ENCODE data around the gene BCL2.
A peak's percentile ranks its signal among the peaks of the same experiment; 100 is the strongest.

The BCL2 gene

GRCh38 chr18:63326011-63326410 is 6.4 kb upstream of the BCL2 start:
- DNase-seq (ENCODE audit: low read depth): no peak

DNA sequence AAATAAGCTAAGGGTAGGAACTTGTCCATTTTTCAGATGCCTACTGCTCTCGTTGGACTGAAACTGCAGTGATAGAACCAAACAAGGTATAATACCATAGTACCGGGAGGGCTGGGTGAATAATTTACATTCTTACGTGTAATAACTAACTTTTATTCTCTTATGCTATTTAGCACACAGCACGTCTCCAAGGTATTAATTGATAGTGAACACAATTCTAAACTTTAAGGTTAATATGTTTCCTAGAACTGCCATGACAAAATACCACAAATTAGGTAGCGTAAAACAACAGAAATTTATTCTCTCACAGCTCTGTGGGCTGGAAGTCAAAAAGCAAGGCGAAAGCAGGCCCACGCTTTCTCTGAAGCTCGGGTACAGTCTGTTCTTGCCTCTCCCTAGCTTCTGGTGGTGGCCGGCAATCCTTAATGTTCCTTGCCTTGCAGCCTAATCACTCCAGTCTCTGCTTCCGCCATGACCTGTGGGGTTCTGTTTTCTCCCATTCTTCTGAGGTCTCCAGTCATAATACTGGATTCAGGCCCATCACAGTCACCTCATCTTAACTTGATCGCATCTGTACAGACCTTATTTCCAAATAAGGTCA is 5.6 kb upstream of the BCL2 start:
- no peak for DNase-seq (ENCODE audit: low read depth)

- DNase-seq (ENCODE audit: low read depth): peak; percentile 51
These were observed 3.5 kb upstream of the BCL2 start for GRCh38 chr18:63322908-63323634.

- DNase-seq (ENCODE audit: low read depth): no peak
These were observed 2.6 kb upstream of the BCL2 start for GRCh38 chr18:63322206-63322605.

GRCh38 chr18:63321291-63321690 is 1.7 kb upstream of the BCL2 start:
- DNase-seq (ENCODE audit: low read depth): no peak

DNA sequence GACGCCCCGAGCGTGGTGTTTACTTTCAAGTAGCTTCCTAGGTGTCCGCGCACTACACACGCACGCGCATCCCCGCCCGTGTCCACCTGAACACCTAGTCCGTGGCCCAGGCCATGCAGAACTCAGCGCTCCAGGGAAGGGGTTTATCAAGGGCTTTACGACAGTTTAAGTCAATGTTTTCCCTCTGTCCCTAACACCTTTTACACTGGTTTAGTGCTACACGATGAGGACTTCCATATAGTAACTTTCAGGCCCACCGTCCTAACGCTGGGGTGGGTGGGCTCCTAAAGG is 1.4 kb upstream of the BCL2 start:
- no peak for DNase-seq (ENCODE audit: low read depth)

GRCh38 chr18:63320123-63320974 is 780 bp upstream of the BCL2 start:
- peak; percentile 79 for DNase-seq (ENCODE audit: low read depth)

- no peak for DNase-seq (ENCODE audit: low read depth)
These were observed 633 bp downstream of the BCL2 start for GRCh38 chr18:63318889-63319382.

- peak; percentile 66 for DNase-seq (ENCODE audit: low read depth)
These were observed 1.3 kb downstream of the BCL2 start for GRCh38 chr18:63317982-63318888.

- DNase-seq (ENCODE audit: low read depth): no peak
These were observed 2.0 kb downstream of the BCL2 start for GRCh38 chr18:63317556-63317946.

DNA sequence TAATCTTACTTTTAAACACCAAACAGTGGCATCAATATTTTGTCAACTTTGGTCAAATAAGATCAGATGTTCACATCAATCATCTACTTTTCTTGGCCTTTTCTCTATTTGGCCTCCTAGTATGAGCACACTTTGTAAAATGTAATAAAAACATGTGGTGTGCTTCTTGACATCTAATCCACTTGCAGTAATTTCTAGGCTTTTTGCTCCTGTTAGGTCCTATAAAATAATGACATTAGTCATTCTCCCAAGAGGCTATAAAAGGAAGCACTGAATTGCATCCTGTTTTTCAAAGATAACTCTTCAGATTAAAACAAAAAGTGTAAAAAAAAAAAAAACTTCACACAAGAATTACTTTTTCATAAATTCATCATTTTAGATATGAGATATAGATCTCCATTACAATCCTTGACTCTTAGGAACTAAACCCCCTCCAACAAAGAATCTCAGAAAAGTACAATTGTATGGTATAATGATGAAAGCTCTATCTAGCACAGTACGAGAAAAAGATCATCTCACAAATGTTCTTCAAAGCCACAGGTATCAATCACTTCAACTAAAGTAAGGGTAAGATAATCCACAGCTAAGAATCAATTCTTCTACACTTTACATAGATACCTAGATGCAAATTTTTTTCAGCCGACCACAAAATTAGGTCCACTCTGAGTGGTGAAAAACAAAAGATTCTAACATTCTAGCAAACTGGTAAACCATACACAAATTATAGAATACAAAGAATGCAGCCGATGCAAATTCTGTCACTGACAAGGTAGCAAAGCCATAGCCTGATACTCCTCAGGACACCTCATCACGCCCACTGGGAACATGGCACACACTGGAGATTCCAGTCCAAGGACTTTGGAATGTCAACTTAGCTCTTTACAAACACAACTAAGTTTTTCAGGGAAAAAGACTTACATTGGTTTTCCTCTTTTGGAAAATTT is 2.7 kb downstream of the BCL2 start:
- DNase-seq (ENCODE audit: low read depth): no peak

DNA sequence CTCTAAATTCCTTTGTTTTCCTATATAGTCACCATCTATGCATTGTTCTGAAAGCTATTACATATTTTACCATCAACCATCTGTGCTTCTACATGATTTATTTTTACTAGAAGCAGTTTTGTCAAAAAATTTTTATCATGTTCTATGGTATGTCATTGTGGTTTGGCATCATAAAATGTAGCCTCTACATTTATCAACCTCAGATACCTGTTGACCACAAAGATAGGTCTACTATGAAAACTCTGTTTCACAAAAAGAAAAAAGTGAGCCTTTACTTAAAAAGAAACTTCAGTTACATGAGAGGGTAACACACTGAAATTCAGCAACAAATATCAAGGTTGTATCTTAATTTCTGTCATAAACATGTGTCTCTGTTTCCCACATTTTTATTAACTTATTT is 3.7 kb downstream of the BCL2 start:
- DNase-seq (ENCODE audit: low read depth): no peak

DNA sequence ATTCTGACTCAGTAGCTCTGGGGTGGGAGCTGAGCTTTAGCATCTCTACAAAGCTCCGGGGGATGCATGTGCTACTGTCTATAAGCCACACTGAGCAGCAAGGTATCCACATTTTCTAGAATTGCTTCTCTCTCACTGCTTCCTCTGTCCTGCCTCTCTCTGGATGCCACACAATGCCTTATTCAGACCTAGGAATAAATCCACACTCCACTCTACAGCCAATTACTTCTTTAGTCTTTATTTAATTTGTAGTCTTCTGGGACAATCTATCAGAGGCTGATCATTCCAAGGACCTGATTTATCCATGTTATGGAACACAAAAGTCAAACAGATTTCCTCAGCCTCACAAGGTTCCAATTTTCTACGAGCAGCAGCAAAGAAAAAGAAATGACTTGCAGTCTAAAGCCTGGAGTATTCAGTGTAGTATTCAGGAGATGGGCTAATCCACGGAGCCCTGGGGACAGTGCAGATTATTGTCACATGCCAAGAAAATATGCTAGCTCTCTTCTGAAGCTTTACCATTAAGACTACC is 4.4 kb downstream of the BCL2 start:
- no peak for DNase-seq (ENCODE audit: low read depth)

DNA sequence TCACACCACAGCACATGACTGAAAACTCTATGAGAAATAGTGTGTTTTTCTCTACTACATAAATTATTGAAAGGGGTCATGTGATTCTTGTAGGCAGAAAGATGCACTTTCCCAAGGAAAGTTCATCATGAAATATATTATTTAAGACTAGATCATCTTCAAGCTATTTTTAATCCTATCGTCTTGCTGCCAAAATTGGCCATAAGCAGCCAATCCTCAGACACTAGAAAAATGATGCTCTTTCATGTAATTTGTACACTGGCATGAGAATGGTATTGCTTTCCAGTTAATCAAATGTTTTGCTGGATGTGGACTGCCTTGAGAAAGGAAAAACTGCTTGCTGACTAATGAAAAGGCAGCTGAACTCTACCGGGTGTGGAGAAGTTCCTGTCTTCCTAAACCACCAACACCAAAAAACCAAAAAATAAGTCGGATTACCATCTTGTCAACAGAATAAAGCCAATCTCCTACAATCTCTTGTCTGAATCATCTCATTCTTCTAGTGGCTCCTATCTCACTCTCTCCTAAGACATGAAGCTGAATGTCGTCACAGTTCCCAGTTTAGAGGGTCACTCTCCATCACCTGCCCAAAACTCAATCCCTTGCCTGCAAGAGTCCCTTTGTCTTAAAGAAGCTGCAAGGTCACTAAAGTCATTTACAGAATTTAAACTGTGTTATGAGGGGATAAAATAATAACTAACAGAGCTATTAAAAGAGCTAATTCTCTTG is 5.3 kb downstream of the BCL2 start:
- DNase-seq (ENCODE audit: low read depth): no peak

DNA sequence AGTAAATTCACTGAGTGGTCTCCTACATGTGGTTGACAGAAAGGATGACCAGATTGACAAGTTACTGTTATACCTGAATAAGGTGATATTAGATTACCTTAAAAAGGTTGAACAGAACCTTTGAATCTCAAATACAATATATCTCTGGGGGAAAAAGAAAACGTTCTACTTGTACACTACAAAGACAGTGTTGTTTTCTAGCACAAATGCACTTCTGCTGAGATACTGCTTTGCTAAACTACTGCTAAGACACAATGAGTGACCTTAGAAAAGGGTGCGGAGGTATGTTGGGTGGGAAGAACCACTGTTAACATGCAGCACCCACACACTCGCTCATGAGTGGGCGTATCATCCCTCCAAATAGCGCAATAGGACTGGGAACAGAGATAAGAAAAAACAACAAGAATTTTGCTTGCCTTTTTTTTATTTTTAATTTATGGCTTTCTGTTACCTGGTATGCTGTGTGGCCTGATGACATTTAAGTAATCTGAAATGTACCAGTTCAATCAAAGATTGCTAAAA is 6.1 kb downstream of the BCL2 start:
- no peak for DNase-seq (ENCODE audit: low read depth)

- DNase-seq (ENCODE audit: low read depth): no peak
These were observed 6.7 kb downstream of the BCL2 start for GRCh38 chr18:63312737-63313395.

DNA sequence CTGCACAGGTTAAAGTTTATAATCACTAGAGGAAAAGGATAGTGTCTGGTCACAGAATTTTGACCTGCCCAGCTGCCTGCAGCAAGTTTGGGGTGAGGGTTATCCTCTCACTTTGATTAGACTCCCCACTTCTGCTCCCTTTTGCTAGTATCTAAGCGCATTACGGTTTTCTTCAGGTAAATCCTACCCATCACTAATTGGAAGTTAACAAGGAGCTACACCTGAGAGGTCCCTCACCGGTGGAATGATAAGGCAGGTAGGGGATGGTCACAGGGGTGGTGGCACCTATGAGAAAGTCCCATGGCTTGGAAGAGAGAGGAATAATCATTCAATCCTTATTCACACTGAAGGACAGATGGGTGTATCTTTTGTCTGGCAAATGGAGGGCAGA is 7.6 kb downstream of the BCL2 start:
- DNase-seq (ENCODE audit: low read depth): no peak

GRCh38 chr18:63311118-63312018 is 8.2 kb downstream of the BCL2 start:
- DNase-seq (ENCODE audit: low read depth): no peak

Data from activated T-cell treated with anti-CD3 and anti-CD28 coated beads for 24 hours (primary cell).